GM19395 (cell line): ENCODE results near the gene NET1.

Experiments
- ATAC-seq: cut with Tn5 transposase; IDR thresholded peaks from one replicate; pipeline ENCODE4 v1.9.1; 2021; ENCODE audit warnings: mild to moderate bottlenecking, moderate library complexity; ENCODE audit not compliant: unreplicated experiment

Gene NET1

DNA sequence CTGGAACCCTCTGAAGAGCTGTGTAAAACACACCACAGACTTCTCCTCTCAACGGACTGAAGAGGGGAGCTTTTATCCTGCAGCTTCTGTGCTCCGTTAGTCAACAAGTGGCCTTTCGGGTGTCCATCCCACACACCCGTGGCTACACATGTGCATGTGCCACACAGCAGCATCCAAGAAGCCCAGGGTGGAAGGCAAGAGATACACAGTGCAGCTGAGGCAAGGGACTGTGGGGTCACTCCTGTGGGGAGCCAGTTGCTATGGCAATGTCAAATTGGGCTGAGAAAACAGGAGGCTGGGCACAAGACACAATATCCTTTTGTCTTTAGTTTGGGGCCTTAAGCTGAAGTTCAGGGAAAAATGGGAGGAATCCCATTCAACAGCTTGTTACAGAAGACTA, 28.7 kb downstream of the NET1 start:
- no peak for ATAC-seq

DNA sequence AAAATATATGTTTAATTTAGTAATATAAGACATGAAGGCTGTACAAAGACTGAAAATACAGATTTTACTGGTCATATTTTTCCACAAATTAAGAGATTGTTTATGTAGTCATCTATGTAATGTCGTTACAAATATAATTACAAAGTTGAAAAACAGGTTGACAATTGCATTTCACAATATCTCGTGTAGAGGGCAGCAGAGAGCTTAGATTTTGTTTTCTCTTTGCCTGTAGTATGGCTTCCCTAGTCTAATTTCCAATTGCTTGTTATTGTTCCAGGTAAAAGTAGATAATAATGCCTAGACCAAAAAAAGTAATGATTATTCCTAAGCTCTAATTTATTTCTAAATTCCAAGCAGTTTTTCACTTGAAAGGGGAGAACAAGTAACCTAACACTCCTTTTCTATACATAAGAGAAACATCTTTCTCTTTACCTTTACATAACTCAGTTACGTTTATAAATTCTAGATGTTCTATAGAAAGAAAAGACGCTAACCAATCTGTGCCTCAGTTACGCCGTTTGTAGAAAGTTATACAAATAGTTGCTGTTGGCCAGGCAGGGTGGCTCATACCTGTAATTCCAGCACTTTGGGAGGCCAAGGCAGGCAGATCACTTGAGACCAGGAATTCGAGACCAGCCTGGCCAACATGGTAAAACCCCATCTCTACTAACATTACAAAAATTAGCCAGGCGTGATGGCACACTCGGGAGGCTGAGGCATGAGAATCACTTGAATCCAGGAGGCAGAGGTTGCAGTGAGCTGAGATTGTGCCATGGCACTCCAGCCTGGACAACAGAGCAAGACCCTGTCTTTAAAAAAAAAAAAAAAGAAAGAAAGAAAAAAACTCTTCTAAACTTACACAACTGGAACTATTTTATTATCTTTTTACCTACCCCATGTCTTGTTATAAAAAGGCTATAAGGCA, 30.0 kb downstream of the NET1 start:
- ATAC-seq: no peak

DNA sequence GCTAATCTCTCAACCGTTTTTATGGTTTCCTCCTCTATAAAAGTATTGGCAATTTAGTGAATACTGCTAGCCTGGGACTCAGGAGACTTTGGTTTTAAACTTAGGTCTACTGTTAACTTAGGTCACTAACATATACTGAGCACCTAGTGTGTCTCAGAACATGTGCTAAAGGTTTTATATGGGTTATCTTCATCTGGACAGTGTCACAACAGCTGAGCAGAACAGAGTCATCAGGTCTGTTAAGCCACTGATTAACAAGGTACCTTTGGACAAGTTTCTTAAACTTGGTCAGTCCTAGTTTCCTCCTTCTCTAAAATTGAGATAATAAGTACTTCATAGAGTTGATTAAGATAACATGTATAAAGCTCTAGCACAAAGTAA, 30.6 kb downstream of the NET1 start:
- peak; percentile 44 for ATAC-seq

DNA sequence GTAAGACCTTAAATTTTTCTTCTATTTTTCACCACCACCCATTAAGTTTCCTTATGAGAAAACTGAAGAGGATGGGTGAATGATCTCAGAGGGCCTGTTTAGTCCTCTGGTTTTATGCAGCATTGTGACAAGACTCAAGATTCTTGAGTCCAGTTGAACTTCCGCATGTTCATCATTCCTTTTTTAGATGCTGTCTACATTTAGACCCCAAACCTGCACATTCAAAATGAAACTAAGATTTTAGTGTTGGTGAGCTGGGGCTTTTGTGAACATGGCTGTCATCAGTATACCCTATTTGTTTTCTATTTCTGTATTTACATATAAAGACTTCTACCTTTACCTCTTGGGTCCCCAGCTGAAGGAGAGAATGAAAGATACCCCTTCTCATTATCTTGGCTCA, 31.1 kb downstream of the NET1 start:
- ATAC-seq: peak; percentile 77

DNA sequence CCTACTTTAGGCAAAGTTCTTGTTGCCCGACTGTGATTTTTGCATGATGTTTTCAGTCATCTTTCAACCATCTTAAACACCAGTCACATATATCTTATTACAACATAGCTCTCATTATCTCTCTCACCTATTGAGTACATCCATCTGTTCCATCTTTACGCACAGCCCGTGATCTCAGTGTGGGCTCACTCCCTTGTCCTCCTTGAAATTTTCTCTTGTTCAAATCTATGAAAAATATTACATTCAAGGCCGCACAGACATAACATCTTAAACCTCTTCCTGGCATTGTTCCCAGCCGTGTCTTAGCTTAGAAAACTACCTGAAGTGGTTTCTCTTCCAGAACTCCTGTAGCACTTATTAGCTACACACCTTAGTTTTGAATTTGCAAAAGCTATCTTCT, 32.6 kb downstream of the NET1 start:
- no peak for ATAC-seq

DNA sequence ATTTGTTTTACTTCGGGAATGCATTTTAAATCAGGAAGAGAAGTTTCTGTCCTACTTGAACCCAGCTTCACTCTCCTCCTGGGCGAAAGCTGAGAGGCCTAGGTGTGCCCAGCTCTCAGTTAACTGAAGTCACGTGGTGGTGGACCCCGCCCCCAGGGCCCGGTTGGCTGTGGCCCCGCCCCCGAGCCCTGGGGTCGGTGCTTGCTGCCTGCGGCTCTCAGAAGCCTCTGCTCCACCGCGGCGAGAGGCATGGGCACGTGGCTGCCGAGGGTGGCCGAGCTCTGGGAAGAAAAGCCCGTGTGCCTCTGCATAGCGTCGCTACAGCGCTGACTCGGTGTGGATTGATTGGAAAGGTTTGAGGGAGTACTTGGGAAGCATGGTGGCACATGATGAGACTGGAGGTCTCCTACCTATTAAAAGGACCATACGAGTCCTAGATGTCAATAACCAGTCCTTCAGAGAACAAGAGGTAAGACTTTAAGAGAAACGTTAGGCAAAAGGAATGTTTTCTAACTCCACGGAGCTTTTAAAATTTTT, 34.1 kb downstream of the NET1 start:
- no peak for ATAC-seq

DNA sequence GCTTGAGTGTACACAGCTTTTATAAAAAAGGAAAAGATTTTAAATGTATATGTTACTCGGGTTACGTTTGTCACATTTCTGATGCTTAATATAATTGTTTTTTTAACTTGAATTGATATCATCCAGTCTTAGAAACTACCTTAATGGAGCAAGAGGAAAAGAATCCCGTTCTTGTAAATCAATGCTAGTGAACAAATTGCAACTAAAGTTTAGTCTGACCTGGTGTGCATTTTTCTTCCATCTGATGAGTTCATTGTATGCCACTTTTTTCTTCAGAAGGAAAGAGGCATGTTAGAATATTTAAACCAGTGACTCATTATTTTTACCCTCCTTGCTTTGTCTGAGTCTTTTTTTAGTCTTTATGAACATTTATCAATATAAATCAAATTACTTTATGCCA, 34.7 kb downstream of the NET1 start:
- ATAC-seq: no peak

DNA sequence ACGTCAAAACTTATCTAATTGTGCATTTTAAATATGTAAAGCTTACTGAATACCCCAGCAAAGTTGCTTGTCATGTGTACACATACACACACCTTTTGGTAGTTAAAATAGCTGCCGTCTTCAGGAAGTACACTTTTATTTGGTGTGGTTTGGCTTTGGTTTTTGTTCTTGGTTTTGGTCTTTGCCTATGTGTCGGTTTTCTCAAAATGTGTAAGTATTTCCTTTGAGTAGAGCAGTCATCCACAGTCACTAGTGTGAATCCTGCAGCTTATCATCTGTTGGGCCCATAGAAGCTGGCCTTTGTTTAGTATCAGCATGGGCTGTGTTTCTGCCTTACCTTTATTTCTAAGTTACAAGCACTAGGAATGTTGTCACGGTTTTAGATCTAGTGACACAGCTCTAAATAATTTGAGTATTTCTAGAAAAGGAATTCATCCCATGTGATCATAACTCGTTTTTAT, 35.3 kb downstream of the NET1 start:
- peak; percentile 68 for ATAC-seq

DNA sequence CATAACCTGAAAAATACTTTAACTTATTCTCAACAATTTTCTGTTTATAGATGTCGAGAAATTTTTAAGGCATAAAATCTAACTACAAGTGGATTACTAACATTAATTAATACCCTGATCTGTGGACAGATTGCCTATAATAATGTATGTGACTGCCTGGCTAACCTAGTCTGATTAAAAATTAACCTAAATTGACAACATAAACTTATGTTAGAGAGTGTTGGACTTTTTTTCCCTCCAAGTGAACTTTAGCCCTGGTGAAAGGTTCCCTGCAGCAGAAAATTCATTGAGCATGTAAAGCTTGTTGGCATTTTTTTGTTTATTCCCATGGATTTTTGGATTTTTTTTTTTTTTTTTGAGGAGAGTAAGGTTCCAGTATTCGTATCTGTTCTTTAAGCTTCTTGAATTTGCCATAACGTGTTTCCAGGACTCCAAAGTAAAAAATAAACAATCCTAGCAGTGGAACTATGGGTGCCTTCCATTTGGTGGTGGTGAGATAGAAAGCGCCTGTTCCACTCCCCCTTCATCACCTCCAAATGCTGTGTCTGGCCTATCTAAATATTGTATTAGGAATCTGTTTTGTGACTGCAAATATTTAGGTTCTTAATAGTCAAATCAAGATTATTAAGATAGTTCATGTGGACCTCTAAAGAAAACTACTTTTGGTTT, 36.1 kb downstream of the NET1 start:
- no peak for ATAC-seq

DNA sequence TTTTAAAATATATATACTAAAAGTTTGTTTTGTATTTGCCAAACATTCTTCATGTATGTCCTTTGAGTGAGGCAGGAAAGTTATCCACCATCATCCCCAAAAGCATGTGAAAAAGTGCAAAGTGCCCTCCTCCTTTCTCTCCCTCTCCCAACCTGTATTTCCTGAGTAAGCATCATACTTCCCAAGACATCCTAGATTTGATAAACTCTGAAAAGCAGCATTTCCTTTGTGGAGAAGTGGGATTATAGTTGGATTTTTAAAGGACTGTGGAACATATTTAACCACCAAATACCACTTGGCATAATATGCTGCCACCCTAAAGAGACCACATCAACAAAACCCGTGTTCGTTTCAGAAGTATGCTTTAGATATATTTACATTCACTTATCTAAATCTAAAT, 36.9 kb downstream of the NET1 start:
- ATAC-seq: no peak

DNA sequence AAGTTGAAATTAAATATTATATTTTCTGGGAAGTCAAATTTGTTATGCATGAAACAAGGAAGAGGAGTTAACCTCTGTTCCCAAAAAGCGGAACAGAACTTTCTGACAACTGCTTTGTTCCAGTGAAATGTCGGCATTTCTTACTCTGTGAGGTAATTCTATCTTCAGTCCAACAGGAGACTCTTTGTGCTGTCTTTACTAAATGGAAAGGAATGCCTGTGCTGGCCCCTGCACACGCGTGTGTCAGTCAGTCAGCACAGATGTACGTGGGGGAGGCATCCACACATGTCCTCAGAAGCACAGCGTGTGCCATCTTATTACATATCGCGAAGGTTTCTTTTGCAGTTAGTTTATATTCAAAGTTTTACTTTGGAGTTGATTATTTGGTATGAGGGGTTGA, 37.5 kb downstream of the NET1 start:
- no peak for ATAC-seq

DNA sequence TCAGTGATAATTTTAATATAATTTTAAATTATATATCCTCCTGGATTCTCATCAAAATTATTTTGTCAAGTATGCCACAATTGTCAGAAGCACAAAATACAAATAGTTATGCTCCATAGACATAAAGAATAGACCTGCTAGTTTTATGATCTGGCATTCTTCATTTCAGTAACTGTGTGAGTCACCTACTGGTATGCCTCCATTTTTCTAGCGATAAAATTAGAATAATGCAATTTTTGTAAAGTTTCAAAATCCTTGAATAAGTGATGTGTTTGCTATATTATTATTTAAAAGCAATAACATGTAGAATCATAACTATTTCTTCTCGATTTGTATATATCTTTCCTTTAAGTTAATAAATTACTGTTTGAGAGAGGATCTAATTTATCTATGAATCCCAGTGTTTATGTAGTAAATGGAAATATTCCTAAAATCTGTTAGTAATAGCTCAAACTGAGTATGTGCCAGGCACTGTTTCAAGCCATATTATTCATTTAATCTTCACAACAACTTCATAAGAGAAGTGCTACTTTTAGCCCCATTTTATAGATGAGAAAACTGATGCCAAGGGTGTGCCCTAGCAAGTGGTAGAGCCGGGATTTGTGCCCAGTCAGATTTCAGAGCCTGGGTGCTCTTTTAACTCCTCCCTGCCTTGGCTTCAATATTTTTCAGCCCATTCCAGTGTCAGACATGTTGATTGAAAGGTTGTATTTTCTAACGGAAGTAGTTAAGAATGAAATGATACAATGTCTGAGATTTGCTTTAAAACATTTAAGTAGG, 38.4 kb downstream of the NET1 start:
- no peak for ATAC-seq

DNA sequence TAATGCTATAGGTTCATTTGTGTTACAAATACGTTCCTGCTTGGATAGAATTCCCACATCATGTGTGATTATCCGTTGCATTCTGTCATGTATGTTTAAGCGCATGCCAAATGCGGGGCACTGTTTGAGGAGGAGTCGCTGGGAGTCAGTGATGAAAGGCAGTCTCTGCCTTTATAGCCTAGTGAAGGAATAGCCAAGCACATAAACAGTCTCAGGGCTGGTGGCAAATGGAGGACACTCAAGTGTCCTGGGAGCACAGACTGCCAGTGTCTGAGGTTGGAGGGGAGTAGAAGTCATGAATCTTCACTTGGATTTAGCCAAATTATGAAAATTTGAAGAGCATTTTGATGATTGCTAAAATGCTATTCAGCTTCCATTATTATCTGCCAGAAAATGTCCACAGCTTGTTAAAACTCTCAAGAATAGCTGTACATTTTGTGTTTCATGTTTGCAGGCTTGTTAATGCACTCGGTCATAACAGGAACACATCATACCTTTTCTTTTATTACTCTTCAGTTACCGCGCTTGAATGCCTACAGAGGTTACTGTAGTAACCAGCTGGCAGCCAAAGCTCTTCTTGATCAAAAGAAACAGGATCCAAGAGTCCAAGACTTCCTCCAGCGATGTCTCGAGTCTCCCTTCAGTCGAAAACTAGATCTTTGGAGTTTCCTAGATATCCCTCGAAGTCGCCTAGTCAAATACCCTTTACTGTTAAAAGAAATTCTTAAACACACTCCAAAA, 41.6 kb downstream of the NET1 start:
- ATAC-seq: no peak

DNA sequence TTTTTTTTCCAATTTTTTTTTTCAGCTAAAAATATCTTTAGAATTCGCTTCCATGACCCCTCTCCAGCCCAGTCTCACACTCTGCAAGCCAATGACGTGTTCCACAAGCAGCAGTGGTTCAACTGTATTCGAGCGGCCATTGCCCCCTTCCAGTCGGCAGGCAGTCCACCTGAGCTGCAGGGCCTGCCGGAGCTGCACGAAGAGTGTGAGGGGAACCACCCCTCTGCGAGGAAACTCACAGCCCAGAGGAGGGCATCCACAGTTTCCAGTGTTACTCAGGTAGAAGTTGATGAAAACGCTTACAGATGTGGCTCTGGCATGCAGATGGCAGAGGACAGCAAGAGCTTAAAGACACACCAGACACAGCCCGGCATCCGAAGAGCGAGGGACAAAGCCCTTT, 44.2 kb downstream of the NET1 start:
- ATAC-seq: no peak

DNA sequence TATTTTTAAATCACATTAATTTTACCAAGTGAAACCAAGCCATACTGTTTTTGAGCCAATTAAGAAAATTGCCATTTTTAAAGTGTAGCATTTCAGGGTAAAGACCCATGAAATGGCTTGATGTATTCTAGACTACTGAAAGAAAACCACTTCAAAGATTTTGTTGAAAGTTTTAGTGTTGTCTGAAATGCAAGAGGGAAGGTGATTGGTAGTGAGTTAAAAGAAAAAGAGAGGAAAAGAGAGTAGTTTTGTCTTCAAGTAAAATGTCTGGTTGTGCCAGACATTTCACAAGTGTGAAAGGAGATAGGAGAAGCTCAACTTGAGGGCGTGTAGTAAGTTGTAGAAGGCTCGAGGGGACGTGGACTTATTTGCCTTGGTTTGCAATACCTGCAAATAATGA, 45.4 kb downstream of the NET1 start:
- no peak for ATAC-seq

DNA sequence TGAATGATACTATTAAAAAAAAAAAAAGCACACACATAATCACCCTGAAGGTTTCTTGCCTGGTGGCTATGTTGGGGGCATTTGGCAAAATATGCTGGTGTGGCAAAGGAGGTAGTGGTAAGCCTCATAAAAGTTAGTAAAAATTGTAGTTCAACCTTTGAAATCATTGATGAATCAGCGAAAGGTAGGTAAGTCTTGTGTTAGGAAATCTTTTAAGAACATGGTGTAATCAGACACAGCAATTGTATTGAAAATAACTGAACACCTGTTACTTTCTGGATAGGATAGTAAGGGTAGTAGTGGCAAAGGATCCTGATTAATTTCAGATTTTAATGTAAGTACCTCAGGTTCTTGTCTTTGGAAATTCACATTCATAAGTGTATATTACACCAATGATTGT, 46.1 kb downstream of the NET1 start:
- no peak for ATAC-seq

DNA sequence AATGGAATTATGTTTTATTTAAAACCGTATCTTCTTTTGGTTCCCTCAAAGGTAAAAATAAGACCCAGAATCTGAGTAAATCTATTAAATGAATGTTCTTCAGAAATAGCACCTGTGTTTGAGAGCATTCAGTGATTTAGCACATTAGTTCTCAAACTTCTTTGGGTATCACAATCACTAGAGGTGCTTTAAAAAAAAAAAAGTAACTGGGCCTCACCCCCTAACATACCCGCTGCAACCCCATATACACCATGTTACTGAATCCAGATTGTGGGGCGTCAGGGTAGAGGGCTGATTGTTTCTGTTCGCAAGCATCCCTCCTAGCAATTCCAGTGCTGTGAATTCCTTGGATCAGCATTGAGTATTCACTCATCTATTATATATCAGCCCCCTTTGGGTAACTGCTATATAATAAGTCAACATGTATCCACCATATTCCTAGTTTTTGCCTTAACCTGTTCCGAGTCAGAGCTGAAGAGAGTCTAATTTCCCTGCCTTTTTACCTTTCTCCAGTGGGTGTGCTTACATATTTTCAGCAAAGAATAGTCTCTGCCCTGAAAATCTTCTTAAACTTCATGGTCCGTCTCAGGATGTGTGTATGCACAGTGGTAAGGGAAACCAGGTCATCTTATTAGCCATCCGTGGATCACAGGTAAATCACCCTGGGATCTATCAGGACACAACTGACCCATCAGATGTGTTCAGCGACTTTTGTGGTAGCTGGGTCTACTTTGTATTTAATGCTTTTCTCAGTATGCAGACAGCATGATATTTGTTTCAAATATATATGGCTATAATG, 46.8 kb downstream of the NET1 start:
- ATAC-seq: no peak

DNA sequence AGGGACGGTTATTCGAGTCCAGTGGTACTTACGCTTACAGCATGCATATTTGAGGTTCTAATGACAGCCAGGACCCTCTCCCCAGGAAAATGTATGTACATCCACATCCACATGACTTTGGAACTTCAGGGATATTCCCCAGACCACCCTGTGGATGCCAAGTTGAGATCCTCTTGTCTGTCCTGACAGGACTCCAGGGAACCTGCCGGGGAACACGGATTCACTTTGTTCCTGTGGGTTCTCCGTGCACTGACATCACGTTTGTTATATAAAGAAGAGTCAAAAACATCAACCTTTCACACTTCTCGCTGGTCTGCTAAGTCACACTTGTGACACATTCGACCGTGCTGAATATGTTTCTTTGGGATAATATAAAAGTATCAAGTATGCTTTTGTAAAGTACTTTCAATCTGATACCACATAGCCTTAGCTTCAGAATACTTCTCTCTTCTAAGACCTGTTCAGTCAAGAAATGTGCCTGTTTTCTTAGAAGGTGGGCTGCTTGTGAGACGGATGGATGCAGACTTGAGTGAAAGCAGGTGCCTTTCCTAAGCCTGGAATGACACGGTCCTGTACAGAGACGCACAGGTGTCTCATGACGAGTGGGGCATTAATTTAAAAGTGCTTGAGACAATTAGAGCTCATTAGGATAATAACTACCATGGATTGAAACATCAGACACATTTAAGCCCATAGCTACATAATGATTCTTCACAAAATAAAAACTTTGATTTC, 48.3 kb downstream of the NET1 start:
- ATAC-seq: no peak

DNA sequence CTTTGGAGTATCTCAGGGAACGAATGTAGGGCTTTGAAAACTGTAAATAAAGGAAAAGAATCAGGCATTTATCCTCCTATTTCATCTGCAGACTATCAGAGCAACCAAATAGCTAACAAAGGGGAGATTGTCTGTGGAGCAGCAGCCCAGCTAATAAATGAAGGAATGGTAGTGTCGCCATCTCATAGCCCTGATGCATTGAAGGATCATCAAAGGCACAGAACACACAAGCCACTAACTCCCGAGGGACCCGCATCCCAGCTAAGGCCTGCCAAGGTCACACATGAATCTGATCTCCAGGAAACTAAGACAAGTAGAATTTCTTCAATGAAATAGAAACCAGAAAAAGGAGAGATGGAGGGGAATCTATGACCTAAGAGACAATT, 48.8 kb downstream of the NET1 start:
- no peak for ATAC-seq
